NCI-H1092 (cell line): ENCODE results near the gene CDC42BPA.
"Not testable (repeated sequence)": the region's sequence is repeated elsewhere in the genome, so short reads cannot be mapped to it uniquely, and the experiment has no call there.

Experiments used
- DNase-seq: peaks from one replicate; lab custom pipeline; 2025; lab: John Stamatoyannopoulos, UW

The CDC42BPA gene

DNA sequence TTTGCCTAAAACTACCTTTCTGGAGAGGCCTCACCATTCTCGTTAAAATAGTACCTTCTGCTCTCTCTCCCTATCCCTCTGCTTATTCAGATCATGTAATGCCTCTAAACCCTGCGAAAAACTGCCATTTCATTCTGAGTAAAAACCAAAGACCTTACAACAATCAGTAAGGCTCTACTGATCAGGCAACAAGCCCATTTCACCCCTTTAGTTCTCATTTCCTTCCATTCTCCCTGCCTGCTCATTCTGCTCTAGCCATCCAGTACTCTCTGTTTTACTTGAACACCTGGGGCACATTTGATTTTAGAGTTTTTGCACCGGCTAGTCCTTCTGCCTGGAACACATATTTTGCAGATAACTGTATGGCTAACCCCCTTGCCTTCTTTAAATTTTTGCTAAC lies 190.4 kb downstream of the CDC42BPA start:
- DNase-seq, result no peak

DNA sequence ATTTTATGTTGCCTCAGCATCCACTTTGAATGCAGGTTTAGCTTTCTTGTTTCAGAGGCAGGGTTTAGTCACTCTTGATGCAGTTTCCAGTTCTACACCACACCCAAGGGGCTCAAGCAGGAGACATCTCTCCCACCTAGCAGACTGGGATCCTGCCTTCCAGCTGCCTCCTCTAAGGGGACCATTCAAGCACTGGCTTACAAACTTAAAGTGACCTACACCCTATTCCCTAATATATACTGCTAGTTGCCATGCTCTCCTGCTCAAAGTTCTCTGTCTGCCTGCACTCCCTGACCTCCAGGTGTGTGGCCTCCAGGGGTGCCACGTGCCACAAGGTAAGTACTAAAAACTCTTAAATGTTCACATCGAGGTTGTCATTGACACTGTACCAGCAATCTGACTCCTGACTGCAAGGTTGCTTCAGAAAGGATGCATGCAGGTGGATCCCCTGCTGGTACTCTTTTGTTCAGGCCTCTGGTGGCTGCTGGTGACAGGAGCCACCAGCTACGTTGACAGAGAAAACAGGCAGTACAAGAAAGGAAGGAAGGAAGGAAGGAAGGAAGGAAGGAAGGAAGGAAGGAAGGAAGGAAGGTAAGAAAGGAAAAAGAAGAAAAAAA lies 192.3 kb downstream of the CDC42BPA start:
- DNase-seq, result no peak

DNA sequence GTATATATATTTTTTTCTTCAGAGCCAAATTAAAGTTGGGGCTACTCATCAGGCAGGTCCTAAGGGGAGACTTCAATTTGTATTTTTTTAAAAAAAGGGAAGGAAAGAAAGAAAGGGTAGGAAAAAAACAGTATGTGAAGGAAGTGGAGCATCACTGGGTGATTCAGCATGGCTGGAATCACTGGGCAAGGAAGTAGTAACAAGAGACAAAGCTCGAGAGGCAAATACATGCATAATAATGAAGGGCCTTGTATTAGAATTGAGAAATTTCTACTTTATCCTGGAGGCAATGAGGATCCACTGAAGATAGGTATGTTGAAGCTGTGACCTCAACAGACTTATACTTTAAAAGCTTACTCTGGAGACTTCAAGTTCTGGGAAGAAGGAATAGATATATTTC lies 193.8 kb downstream of the CDC42BPA start:
- no peak for DNase-seq

DNA sequence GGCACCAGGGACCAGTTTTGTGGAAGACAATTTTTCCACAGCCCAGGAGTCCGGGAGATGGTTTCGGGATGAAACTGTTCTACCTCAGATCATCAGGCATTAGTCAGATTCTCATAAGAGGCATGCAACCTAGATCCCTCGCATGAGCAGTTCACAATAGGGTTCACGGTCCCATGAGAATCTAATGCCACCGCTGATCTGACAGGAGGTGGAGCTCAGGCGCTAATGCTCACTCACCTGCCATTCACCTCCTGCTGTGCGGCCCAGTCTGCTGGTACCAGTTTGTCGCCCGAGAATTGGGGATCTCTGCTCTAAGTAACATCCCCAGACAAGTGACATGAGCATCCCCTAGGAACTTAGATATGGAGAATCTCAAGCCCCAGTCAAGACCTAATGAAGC lies 197.5 kb downstream of the CDC42BPA start:
- no peak for DNase-seq

DNA sequence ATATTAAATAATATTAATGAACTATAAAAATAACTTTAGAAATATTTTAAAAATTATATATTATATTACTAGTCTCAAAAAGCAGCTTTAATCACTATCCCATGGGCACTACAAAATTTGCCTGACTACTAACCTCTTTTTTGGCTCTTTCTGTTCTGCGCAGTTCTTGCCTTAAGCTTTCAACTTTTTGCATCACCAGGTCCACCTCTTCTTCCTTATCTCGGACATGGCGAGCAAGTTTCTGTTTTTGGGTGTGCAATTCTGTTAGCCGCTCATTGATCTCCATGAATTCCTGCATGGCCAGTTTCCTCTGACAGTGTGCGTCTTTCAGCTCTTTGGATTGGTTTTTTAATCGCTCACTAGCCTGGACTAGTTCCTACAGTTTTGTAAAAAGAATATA lies 205.8 kb downstream of the CDC42BPA start:
- no peak for DNase-seq

DNA sequence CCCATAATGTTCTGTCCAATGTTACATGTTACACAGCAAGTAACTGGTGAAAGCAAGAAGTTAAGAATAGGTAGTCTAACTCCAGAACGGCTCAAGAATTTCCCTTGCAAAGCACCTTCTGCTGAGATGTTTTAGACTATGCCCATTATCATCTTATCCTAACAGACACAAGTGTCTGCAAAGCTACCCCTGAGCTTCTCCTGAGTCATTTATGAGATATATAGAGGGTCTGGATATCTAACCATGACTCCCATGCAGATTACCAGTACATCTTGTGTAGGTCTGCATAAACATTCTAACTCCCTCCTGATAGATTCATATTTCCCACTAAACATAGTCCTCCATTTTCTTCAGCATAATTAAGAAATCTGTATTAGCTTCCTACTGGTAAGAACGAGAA lies 206.5 kb downstream of the CDC42BPA start:
- DNase-seq, result no peak

DNA sequence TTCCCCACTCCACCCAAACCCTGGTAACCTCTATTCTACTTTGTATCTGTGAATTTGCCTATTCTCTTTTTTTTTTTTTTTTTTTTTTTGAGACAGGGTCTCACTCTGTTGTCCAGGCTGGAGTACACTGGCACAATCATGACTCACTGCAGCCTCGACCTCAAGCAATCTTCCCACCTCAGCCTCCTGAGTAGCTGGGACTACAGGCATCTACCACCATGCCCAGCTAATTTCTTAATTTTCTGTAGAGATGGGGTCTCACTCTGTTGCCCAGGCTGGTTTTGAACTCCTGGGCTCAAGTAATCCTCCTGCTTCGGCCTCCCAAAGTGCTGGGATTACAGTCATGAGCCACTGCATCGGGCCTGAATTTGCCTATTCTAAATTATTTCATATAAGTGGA lies 213.0 kb downstream of the CDC42BPA start:
- DNase-seq, result not testable (repeated sequence)

DNA sequence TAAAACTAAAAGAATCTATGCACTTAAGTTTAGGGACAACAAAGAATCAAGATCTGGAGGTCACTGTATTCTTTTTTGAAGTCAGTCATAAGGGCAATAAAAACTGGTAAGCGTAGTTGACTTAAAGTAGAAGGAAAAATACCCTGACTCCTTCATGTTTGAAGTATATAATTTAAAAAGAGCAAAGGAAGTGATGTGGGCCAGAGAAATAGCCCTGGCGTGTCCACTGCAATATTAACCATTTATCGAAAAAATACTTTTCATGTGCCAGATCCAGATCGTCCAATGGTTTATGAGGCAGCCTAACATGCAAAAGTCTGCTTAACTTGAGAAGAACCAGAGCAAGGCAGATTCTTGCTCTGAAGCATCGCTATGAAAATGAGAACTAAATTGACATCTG lies 216.2 kb downstream of the CDC42BPA start:
- DNase-seq, result no peak

DNA sequence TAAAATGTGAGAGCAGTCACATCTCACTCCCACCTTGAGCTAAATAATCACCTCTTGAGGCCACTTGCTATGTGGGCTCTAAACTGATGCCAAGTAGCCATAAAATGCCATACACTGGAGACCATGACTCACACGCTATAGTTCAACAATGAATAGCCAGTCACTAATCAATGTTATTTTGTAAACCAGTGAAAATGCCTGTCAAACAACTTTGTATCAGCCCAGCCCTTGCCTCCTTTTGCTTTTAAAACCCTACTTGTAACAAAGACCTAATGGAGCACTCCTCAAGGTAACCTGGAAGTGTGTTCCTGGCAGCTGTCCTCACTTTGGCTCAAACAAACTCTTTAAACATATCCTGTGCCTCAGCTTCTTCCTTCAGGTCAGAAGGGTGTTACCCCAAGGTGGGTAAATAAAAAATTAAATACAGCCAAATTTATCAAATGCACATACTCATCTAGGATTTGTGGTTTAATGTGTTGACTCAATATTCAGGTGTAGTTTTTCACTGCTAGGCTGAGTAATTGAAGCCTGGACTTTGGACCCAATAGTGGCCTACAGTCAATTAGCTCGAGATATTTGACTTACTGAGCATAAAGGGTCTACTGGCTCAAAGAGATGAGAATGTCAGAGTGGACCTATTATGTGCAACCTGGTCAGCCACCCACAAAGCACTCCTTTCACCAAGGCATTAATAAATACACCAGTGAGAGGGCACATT lies 223.9 kb downstream of the CDC42BPA start:
- no peak for DNase-seq

DNA sequence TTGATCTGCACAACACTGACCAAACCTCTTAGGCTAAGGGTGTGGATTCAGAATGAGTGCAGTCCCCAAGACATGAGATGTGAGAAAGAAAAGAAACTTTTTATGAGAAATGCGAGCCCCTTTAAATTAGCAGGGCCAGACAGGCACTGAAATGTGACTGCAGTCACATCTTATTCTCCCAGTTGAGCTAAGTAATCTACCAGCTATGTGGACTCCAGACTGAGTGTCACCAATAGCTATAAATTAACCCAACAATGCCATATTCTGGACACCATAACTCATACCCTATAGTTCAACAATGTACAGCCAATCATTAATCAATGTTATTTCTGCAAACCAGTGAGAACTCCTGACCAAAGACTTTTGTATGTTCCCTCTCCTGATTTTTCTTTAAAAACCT lies 225.0 kb downstream of the CDC42BPA start:
- DNase-seq, result no peak

DNA sequence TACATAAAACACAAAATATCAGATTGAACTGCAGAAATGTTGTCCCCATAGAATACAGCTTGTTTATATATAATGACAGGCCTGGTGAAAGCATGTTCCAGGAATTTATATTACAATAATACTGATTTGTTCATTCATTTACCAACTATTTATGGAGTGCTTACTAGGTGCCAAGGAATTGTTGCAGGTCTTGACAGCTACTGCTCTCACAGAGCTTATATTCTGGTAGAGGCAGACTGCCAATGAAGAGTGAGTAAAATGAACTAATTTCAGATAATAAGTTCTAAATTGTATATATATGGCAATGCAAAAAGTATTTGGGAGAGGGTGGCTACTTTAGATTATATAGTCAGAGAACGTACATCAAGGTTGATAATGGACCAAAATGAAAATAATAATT lies 226.2 kb downstream of the CDC42BPA start:
- no peak for DNase-seq

DNA sequence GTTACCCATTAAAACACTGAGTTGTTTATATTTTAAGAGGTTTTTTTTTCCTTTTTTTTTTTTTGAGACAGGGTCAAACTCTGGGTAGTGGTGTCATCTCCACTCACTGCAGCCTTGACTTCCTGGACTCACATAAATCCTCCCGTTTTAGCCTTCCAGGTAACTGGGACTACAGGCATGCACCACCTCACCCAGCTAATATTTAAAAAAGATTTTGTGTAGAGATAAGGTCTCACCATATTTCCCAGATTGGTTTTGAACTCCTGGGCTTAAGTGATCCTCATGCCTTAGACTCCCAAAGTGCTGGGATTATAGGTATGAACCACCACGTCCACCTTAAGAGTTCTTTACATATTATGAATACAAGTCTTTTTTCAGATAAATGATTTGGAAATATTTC lies 231.7 kb downstream of the CDC42BPA start:
- DNase-seq, result no peak

DNA sequence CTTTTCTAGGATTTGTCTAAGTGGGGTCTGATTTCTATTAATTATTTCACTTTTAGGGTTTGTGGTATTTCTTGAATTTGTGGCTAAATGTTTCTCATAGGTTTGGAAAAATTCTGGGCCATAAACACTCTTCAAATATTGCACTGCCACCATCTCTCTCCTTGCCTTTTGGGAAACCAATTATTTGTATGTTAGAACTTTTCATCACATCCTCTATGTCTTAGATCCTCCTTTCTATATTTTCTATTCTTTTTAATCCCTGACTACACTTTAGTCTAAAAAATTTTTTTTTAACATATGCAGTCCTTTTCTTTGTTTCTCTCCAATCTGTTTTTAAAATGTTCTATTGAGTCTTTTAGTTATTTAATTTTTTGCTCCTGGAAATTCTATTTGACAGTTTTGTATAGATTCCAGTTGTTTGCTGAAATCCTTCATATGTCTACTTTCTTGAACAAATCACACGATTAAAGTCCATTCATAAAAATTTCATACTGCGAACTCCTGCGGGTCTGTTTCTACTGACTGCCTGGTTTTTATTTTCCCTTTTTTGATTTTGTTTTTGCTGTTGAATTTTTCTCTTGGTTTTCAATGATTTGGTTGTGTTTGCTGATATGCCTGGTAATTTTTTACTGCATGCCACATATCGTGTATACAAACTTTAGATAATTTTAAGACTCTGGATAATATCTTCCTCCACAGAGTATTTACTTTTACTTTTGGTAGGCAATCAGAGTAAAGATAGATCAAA lies 235.1 kb downstream of the CDC42BPA start:
- no peak for DNase-seq

DNA sequence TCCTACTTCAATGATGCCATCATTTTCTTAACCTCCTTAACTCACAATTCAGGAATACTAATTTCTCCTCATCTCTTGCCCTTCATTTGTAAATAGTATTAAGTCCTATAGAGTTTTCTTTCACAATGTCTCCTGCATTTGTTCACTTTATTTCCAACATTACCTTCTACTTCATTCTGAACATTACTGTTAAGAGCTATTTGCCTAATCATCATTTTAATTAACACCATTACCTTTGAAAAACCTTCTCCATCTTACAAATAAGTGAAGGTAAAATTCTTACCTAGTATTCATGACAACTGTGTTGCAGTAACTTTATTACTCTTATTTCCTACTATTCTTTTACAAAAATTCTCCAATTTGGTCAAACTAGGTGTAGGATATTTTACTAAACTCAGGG lies 240.5 kb downstream of the CDC42BPA start:
- DNase-seq, result no peak

DNA sequence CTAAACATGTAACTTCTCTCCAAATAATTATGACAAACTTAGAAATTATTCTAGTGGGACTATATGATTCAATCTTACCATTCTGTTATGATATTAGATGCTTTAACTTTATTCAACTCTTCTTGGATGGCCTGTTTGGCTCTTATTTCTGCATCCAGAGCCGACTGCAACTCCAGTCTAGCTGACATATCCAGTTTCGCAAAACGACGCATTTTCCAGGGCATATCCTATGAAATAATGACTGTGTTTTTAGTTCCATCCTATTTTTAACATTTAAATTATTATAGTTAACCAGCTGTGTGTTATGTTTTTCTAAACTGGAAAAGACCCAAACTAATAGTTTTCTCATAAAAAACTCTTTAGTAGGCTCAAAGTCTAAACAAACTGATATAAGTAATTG lies 244.5 kb downstream of the CDC42BPA start:
- DNase-seq, result no peak

DNA sequence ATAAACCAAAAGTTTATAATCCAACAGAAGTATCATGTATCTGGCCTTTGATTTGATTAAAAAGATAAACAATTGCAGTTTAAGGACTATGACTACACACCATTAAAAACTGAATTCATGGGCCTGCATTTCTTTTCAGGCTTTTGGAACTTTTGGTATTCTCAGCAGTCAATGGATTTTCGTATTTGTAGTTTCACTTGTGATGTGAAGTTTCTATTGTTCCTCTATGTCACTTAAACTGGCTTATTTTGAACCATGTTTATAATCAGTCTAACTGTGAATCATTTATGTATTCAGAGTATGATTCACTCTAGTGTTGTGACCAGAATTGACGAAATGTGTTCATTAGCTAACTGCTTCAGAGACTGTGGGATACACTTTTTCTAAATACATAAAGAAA lies 245.3 kb downstream of the CDC42BPA start:
- DNase-seq, result no peak

DNA sequence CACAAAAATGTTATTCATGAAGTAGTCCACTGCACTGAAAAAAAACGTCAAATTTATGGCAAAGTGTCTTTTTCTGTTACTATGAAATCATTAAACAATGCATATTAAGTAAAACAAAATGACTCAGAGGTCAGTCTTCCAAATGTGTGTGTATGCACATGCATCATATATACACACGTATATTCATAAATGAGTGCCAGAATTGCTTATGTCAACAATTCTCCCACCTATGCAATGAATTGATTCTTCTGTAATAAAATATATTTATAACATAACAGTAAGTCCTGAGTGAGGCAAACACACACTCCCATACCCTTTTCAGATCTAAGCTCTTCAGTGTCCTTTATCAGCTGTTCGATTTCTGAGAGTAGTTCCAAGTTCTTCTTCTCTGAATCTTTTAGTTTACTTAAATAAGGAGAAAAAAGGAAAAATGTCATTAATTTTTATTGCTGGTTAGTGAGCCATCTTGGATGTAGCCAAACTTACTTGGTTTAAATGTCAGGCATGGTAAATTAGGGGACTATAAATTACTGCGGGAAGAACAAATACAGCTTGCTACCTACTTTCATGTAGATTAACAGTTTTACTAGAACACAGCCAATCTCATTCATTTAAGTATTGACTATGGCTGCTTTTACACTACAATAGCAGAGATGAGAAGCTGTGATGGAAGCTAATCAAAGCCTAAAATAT lies 246.3 kb downstream of the CDC42BPA start:
- no peak for DNase-seq

DNA sequence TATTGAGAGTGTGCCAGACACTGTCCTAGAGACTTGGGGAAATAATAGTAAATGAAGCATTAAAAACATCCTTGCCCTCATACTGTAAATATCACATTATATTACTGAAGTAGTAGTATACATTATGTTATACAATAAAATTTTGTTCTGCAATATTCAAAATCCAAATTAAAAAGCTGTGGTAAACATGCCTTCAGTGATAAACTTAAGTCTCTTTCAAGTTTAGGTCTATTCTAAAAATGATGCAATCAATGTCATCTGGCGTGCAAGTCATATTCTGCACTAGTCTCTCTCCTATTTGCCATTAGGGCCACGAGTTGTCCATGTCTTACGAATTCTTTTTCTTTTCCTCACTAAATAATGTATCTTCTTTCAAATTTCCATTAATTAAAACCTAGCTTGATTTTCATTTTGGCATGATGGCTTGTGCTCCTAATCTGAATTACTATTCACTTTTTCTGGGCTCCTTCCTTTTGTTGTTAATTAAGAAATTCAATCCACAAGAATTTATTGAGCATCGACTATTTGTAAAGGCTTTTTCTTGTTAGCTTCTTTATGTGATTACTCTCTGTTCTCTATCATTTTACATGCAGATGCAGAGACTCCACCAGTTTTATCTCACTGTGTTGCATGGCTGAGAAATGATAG lies 247.5 kb downstream of the CDC42BPA start:
- no peak for DNase-seq

DNA sequence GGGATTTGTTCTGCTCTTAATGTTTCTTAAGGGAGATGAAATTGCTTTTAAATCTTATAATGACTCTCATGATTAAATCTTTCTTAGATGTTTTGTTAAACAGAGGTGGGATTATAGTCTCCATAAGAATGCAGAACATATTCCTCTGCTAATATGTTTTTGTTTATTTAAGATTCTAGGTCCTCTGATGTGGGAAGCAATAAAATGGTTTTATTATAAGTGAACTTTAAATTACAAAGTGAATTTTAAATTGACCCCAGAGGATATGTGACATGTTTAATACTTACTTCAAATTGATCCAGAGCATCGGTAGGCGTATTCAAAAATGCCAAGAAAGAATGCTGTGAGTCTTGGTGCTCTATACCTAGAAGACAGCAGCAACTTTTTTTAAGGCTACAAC lies 248.8 kb downstream of the CDC42BPA start:
- no peak for DNase-seq

DNA sequence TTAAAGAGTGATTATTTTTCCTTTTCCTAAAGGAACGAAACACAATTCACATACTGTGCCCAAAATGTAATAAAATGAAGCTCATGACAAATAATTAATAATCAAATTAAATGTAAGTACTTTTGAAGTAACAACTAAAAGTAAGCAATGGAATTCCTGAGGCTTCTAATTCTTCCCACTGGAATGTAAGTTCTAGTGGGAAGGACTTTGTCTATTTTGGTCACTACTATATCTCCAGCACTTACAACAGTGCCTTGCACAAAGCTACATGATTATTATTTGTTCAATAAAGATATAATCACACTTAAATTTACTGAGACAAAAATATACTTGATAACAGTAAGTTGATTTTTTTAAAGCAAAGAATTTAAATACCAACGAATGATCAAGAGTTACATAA lies 249.4 kb downstream of the CDC42BPA start:
- no peak for DNase-seq

DNA sequence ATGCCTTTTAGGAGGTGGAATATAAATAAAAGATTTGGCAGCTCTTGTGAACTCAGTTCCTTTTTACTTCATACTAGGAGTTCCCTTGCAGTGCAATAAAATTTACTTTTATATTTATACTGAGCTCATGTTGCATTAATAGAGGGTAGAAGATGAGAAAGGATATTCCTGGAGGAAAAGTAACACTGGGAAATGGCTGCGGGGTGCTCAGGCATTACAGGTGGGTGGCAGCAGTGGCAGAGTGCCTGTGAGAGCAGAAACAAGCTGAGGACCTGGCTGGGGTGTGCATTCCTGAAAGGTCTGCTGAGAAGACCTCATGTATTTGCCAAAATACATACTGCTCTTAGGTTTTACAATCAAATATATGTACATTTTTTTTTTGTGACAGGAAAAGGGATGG lies 251.3 kb downstream of the CDC42BPA start:
- DNase-seq, result no peak

DNA sequence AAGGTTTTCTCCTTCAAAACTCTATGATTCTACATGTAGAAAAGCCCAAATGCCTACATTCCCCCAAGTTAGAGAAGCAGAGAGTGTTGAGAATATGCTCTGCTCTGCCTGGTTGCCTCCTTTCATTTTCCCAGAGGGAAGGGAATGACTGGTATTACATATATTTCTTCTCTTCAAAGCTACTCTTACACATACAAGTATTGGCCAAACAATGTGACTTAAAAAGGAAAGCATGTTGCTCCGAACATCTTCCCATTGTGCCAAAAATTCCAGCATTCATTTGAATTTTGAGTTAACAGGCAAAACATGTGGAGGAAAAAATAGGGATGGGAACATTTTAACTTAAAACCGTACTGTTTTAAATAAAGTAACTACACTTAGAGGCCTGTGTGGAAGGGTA lies 253.0 kb downstream of the CDC42BPA start:
- no peak for DNase-seq
